H1 (cell line): ENCODE results near the gene RIBC1. TPM values are rescaled to one million over a fixed set of nuclear protein-coding genes. Genes with fewer than 3 reads are reported as not detected.

ENCODE experiments used
- CTCF ChIA-PET: fragments of 300-600 bp; sonication (Branson Sonifier 250); formaldehyde crosslinking; loops from one replicate; lab custom pipeline; 2021; ENCODE audit not compliant: partially characterized antibody; lab: Charles Lee
- POLR2A ChIA-PET: fragments of 300-600 bp; sonication (Branson Sonifier 250); formaldehyde crosslinking; loops from one replicate; lab custom pipeline; 2021; ENCODE audit warnings: inconsistent platforms; ENCODE audit not compliant: partially characterized antibody; lab: Charles Lee
- DNase-seq, 2 experiments: peaks; one replicate each; pipeline versions ENCODE4 v3.0.0 to v3.0.0-alpha.2; 2010 to 2022; ENCODE audit warnings: low spot score in 2 of 2, low read depth in 1 of 2, mixed read lengths in 1 of 2
- FAIRE-seq: peaks from 2 replicates; lab custom pipeline; 2011; peaks lifted over from hg19 to GRCh38; lab: Jason Lieb, UNC
- H2AFZ ChIP-seq: 2 replicates; pipeline ENCODE4 v1.8.1; 2012; ENCODE audit warnings: low read length, inconsistent platforms
- H2AK5ac ChIP-seq: 2 replicates; pipeline ENCODE4 v1.6.1; 2013; ENCODE audit warnings: low read depth, low read length
- H2BK120ac ChIP-seq: replicated peaks from 2 replicates; pipeline ENCODE3; 2013; ENCODE audit warnings: low read depth, low read length, inconsistent platforms
- H2BK12ac ChIP-seq: 2 replicates; pipeline ENCODE4 v1.6.1; 2013; ENCODE audit warnings: low read depth, low read length
- H2BK15ac ChIP-seq: 2 replicates; pipeline ENCODE4 v1.6.1; 2013; ENCODE audit warnings: low read length
- H2BK20ac ChIP-seq: 2 replicates; pipeline ENCODE4 v1.6.1; 2013; ENCODE audit warnings: low read length
- H2BK5ac ChIP-seq: 2 replicates; pipeline ENCODE4 v1.6.1; 2013; ENCODE audit warnings: low read depth, low read length
- H3K14ac ChIP-seq: 2 replicates; pipeline ENCODE4 v1.6.1; 2013; ENCODE audit warnings: inconsistent platforms; ENCODE audit not compliant: insufficient read length
- H3K18ac ChIP-seq: 2 replicates; pipeline ENCODE4 v1.6.1; 2013; ENCODE audit warnings: low read length; ENCODE audit errors: extremely low read depth
- H3K23ac ChIP-seq: 2 replicates; pipeline ENCODE4 v1.6.1; 2013; ENCODE audit warnings: inconsistent platforms; ENCODE audit not compliant: insufficient read length
- H3K23me2 ChIP-seq: 2 replicates; pipeline ENCODE4 v1.6.1; 2013; ENCODE audit warnings: low read depth, low read length
- H3K27ac ChIP-seq: 2 replicates; pipeline ENCODE4 v1.6.1; 2011; ENCODE audit warnings: low read depth, low read length, inconsistent platforms
- H3K27me3 ChIP-seq, 4 experiments: replicated peaks in 1 of 4; 1 replicate in 1 of 4; 2 replicates in 3 of 4; pipeline versions ENCODE4 v1.6.1 to v1.8.1; 2011 to 2013; ENCODE audit warnings: low read length in 3 of 4, mild to moderate bottlenecking in 3 of 4, inconsistent platforms in 2 of 4, mixed read lengths in 2 of 4, moderate library complexity in 1 of 4; ENCODE audit not compliant: control insufficient read depth in 3 of 4, insufficient read depth in 3 of 4; ENCODE audit errors: extremely low read depth in 1 of 4
- H3K36me3 ChIP-seq, 4 experiments: 2 replicates each; pipeline versions ENCODE4 v1.6.1 to v1.8.1; 2011 to 2013; ENCODE audit warnings: mild to moderate bottlenecking in 4 of 4, low read length in 3 of 4, moderate library complexity in 2 of 4, control low read depth in 1 of 4, inconsistent platforms in 1 of 4; ENCODE audit not compliant: insufficient read depth in 4 of 4, control insufficient read depth in 2 of 4
- H3K4ac ChIP-seq: replicated peaks from 2 replicates; pipeline ENCODE3; 2013; ENCODE audit warnings: low read length, low read depth, mixed read lengths, inconsistent platforms; ENCODE audit not compliant: insufficient read length
- H3K4me1 ChIP-seq, 4 experiments: replicated peaks in 1 of 4; 1 replicate in 1 of 4; 2 replicates in 3 of 4; pipeline versions ENCODE4 v1.6.1 to v1.8.1; 2011 to 2013; ENCODE audit warnings: low read length in 3 of 4, inconsistent platforms in 2 of 4, mixed read lengths in 1 of 4; ENCODE audit not compliant: insufficient read depth in 4 of 4, control insufficient read depth in 3 of 4
- H3K4me2 ChIP-seq, 2 experiments: 2 replicates each; pipeline versions ENCODE4 v1.6.1 to v1.8.1; 2011 to 2013; ENCODE audit warnings: low read depth in 2 of 2, low read length in 2 of 2, control low read depth in 1 of 2, inconsistent platforms in 1 of 2, mild to moderate bottlenecking in 1 of 2; ENCODE audit not compliant: insufficient read depth in 1 of 2
- H3K4me3 ChIP-seq, 4 experiments: fragments of 200-600, 300-600 bp in 1 of 4; sonication (generic), shearing (Covaris generic), sonication (Bioruptor Twin) in 1 of 4; 2 replicates each; pipeline versions ENCODE4 v1.5.1 to v1.8.1; 2011 to 2016; ENCODE audit warnings: low read length in 4 of 4, low read depth in 3 of 4, control low read depth in 2 of 4, inconsistent platforms in 2 of 4, mild to moderate bottlenecking in 2 of 4, mixed read lengths in 1 of 4, moderate library complexity in 1 of 4; ENCODE audit not compliant: insufficient read depth in 2 of 4; ENCODE audit errors: extremely low read depth in 1 of 4
- H3K56ac ChIP-seq: replicated peaks from 2 replicates; pipeline ENCODE3; 2013; ENCODE audit warnings: low read depth, mild to moderate bottlenecking, mixed read lengths, low read length, inconsistent platforms; ENCODE audit not compliant: insufficient read length
- H3K79me1 ChIP-seq: 2 replicates; pipeline ENCODE4 v1.6.1; 2013; ENCODE audit warnings: low read depth, low read length, control low read depth
- H3K79me2 ChIP-seq, 2 experiments: 2 replicates each; pipeline versions ENCODE4 v1.6.1 to v1.8.1; 2012 to 2013; ENCODE audit warnings: low read length in 2 of 2, mild to moderate bottlenecking in 2 of 2, inconsistent platforms in 1 of 2; ENCODE audit not compliant: insufficient read depth in 2 of 2, control insufficient read depth in 1 of 2
- H3K9ac ChIP-seq, 4 experiments: replicated peaks in 1 of 4; 1 replicate in 1 of 4; 2 replicates in 3 of 4; pipeline versions ENCODE4 v1.6.1 to v1.8.1; 2011 to 2013; ENCODE audit warnings: low read depth in 3 of 4, low read length in 3 of 4, control low read depth in 2 of 4, mild to moderate bottlenecking in 2 of 4, moderate library complexity in 2 of 4, inconsistent platforms in 1 of 4; ENCODE audit errors: extremely low read depth in 1 of 4
- H3K9me3 ChIP-seq, 2 experiments: 2 replicates each; pipeline versions ENCODE4 v1.6.1 to v1.8.1; 2012 to 2013; ENCODE audit warnings: mild to moderate bottlenecking in 2 of 2, moderate library complexity in 2 of 2, control low read depth in 1 of 2, inconsistent platforms in 1 of 2, low read depth in 1 of 2, low read length in 1 of 2, mixed read lengths in 1 of 2; ENCODE audit not compliant: insufficient read depth in 2 of 2
- H4K20me1 ChIP-seq, 2 experiments: replicated peaks in 1 of 2; 2 replicates each; pipeline versions ENCODE3 to v1.8.1; 2011 to 2013; ENCODE audit warnings: inconsistent platforms in 2 of 2, low read length in 2 of 2, mild to moderate bottlenecking in 1 of 2; ENCODE audit not compliant: insufficient read depth in 2 of 2, control insufficient read depth in 1 of 2
- H4K5ac ChIP-seq: 2 replicates; pipeline ENCODE4 v1.6.1; 2013; ENCODE audit warnings: low read length, low read depth, mixed read lengths, inconsistent platforms; ENCODE audit not compliant: insufficient read length
- H4K8ac ChIP-seq: 2 replicates; pipeline ENCODE4 v1.8.0; 2013; ENCODE audit warnings: mild to moderate bottlenecking, moderate library complexity, low read length, inconsistent platforms; ENCODE audit not compliant: insufficient read depth; ENCODE audit errors: extremely low read depth
- H4K91ac ChIP-seq: replicated peaks from 2 replicates; pipeline ENCODE3; 2013; ENCODE audit warnings: low read length, mixed read lengths, inconsistent platforms; ENCODE audit not compliant: insufficient read length
- JUN ChIP-seq: IDR thresholded peaks from 2 replicates; pipeline ENCODE4 v1.6.1; 2011; ENCODE audit warnings: low read depth, mild to moderate bottlenecking, improper control_type of control experiment, low read length
- NRF1 ChIP-seq: IDR thresholded peaks from 2 replicates; pipeline ENCODE4 v1.6.1; 2011; ENCODE audit warnings: mild to moderate bottlenecking, low read depth, low read length, improper control_type of control experiment
- POLR2A ChIP-seq, 2 experiments: IDR thresholded peaks; 1 replicate in 1 of 2; 2 replicates in 1 of 2; pipeline ENCODE4 v1.6.1; 2011; ENCODE audit warnings: low read depth in 2 of 2, low read length in 2 of 2, mild to moderate bottlenecking in 2 of 2; ENCODE audit errors: control extremely low read depth in 1 of 2
- RNF2 ChIP-seq: fragments of 200-900, 300-1000 bp; sonication (generic); IDR thresholded peaks from 2 replicates; pipeline ENCODE4 v1.7.1; 2016; ENCODE audit warnings: borderline replicate concordance, low read depth, mild to moderate bottlenecking, antibody characterized with exemption, low read length; ENCODE audit not compliant: poor library complexity, severe bottlenecking; ENCODE audit errors: missing control alignments
- WGBS, 2 experiments: shearing (Covaris generic) in 1 of 2; methylation state at CpG; one replicate each; pipeline versions ENCODE4 v1.1.6 to v1.1.7; 2013 to 2015; ENCODE audit warnings: low lambda C conversion rate in 2 of 2, mixed read lengths in 2 of 2, inconsistent platforms in 1 of 2, low coverage in 1 of 2, missing lambda C conversion rate in 1 of 2; ENCODE audit not compliant: insufficient replicate concordance in 2 of 2, insufficient coverage in 1 of 2, insufficient read length in 1 of 2; ENCODE audit errors: extremely low coverage in 1 of 2, missing lambda C conversion rate in 1 of 2; 5-methylcytosine and 5-hydroxymethylcytosine counted together
- polyA plus RNA-seq, 7 experiments: library from polyadenylated mRNA; depleted of rRNA in 3 of 7; stranded (reverse) in 5 of 7; unstranded in 2 of 7; fragments of >200 nt in 5 of 7; fragments of 200-250 nt in 2 of 7; gene quantifications; 1 replicate in 5 of 7; 2 replicates in 1 of 7; 4 replicates in 1 of 7; pipeline versions ENCODE4 v1.2.1 to v1.2.3, GENCODE V29; 2011 to 2013; ENCODE audit warnings: missing spikeins in 2 of 7, mixed read lengths in 2 of 7
- total RNA-seq: library from RNA; stranded (reverse); fragmentation: NEBNext Ultra II Directional; extraction: Animal tissue kit (Norgen Biotek cat#: 25700); gene quantifications from 2 replicates; pipeline ENCODE4 v1.2.1, GENCODE V29; 2021

Gene RIBC1
- total and polyA plus RNA-seq, 2 of the 8 experiments (the other 6 are each of a cell fraction or from before 2014, with no cell fraction given), result 0.41 to 0.97 TPM

- no peak for TF ChIP-seq NRF1
- TF ChIP-seq POLR2A (IDR thresholded peaks at IDR 0.05; ENCODE audit: control extremely low read depth in 1 of 2, low read depth in 2 of 2, low read length in 2 of 2), result no peak
- no peak for TF ChIP-seq RNF2
- TF ChIP-seq JUN, result no peak
- Histone ChIP-seq H4K20me1 (no peaks in the 10 kb centered on the region), H3K79me1 (no peaks in the 10 kb centered on the region), H3K27ac (no peak overlapping the region), H3K9me3 (no peaks in the 10 kb centered on the region), H4K8ac (no peak overlapping the region), H3K23me2 (peaks cover 6% of the 10 kb centered on the region; the same call in 1 of the 2 replicates), H2AFZ (no peak overlapping the region), H2BK15ac (no peak overlapping the region), H3K4me3 (no peak overlapping the region), H3K79me2 (no peaks in the 10 kb centered on the region), H3K27me3 (no peaks in the 10 kb centered on the region), H2BK120ac (no peak overlapping the region), H3K4me2 (no peak overlapping the region), H2AK5ac (no peak overlapping the region), H3K9ac (no peak overlapping the region), H3K56ac (no peak overlapping the region), H3K14ac (no peak overlapping the region), H4K5ac (no peak overlapping the region), H3K4me1 (peaks cover 0 to 7% (median 0%) of the 10 kb centered on the region in 4 experiments; a peak in 3 of 7 replicates), H3K4ac (no peak overlapping the region), H3K23ac (no peak overlapping the region), H2BK12ac (no peak overlapping the region), H4K91ac (no peak overlapping the region), H2BK5ac (no peak overlapping the region), H3K36me3 (peaks cover 0 to 16% (median 11%) of the 10 kb centered on the region in 4 experiments; a peak in 6 of 8 replicates), H3K18ac (no peak overlapping the region), H2BK20ac (no peak overlapping the region)
- ChIA-PET CTCF (no interaction called here), POLR2A (no interaction called here)
- WGBS, 2 experiments, result 97% methylated on average over 5 of the region's 9 CpGs; no CpG with 5 or more reads in 1 of the 2 experiments
- DNase-seq, result no peak
- no peak for FAIRE-seq
Observed at GRCh38 chrX:53430231-53430630, 7.6 kb downstream of the RIBC1 start.
